GM19240 (cell line): ENCODE results near the gene GOLGA5.
"Not testable (repeated sequence)": the region's sequence is repeated elsewhere in the genome, so short reads cannot be mapped to it uniquely, and the experiment has no call there.

Experiments
- DNase-seq: peaks from one replicate; pipeline ENCODE4 v3.0.0; 2011; ENCODE audit warnings: low spot score; ENCODE audit not compliant: insufficient read length

Gene GOLGA5

GRCh38 chr14:92793709-92794546 lies at the start of gene GOLGA5:
TSS of gene GOLGA5 (plus strand) at chr14:92794305. CDS start at chr14:92797438, 3,133 bp downstream.
- peak; percentile 75 for DNase-seq

GRCh38 chr14:92747701-92748258 lies 46.3 kb upstream of the GOLGA5 start:
- no peak for DNase-seq

GRCh38 chr14:92748259-92749016 lies 45.7 kb upstream of the GOLGA5 start, which contains the start of gene LGMN:
TSS of gene LGMN (minus strand) at chr14:92748627. CDS start at chr14:92732786, 15,841 bp downstream.
- DNase-seq: peak; percentile 69

GRCh38 chr14:92750222-92750728 lies 43.8 kb upstream of the GOLGA5 start:
- not testable (repeated sequence) for DNase-seq

- no peak for DNase-seq
Observed at GRCh38 chr14:92750994-92751400, 43.1 kb upstream of the GOLGA5 start.

GRCh38 chr14:92751819-92752218 lies 42.3 kb upstream of the GOLGA5 start:
- no peak for DNase-seq

GRCh38 chr14:92753250-92753649 lies 40.9 kb upstream of the GOLGA5 start:
- DNase-seq: no peak

- no peak for DNase-seq
Observed at GRCh38 chr14:92754966-92755365, 39.1 kb upstream of the GOLGA5 start.

GRCh38 chr14:92755495-92755894 lies 38.6 kb upstream of the GOLGA5 start:
- DNase-seq: no peak

GRCh38 chr14:92756446-92756845 lies 37.7 kb upstream of the GOLGA5 start:
- DNase-seq: no peak

- no peak for DNase-seq
Observed at GRCh38 chr14:92759300-92759678, 34.8 kb upstream of the GOLGA5 start.

- no peak for DNase-seq
Observed at GRCh38 chr14:92759679-92760523, 34.2 kb upstream of the GOLGA5 start.

GRCh38 chr14:92760524-92760805 lies 33.6 kb upstream of the GOLGA5 start:
- no peak for DNase-seq

GRCh38 chr14:92763666-92764631 lies 30.2 kb upstream of the GOLGA5 start:
- DNase-seq: not testable (repeated sequence)

GRCh38 chr14:92768236-92768635 lies 25.9 kb upstream of the GOLGA5 start:
- not testable (repeated sequence) for DNase-seq

- no peak for DNase-seq
Observed at GRCh38 chr14:92768795-92769194, 25.3 kb upstream of the GOLGA5 start.

- no peak for DNase-seq
Observed at GRCh38 chr14:92770484-92770883, 23.6 kb upstream of the GOLGA5 start.

GRCh38 chr14:92774572-92774971 lies 19.5 kb upstream of the GOLGA5 start:
- no peak for DNase-seq

- peak; percentile 21 for DNase-seq
Observed at GRCh38 chr14:92775292-92775691, 18.8 kb upstream of the GOLGA5 start.
